ENCODE results near the gene COL6A5. TPM values are rescaled to one million over a fixed set of nuclear protein-coding genes. Genes with fewer than 3 reads are reported as not detected.
A peak's percentile ranks its signal among the peaks of the same experiment; 100 is the strongest.

The COL6A5 gene
- total and polyA plus RNA-seq, 9 of the 15 experiments (the other 6 are each of a cell fraction or from before 2014, with no cell fraction given) = 1.5 to 9.7 (median 5.6) TPM

GRCh38 chr3:130392266-130392665 lies 46.8 kb downstream of the COL6A5 start (continued):
- TF ChIP-seq BACH1 (tag; IDR thresholded peaks at IDR 0.05) = no peak
- no peak for TF ChIP-seq DMBX1 (CRISPR knock-in tag; IDR thresholded peaks at IDR 0.05; ENCODE audit: borderline replicate concordance)

- Histone ChIP-seq H3K4me3 (no peak overlapping the region), H3K79me2 (ENCODE audit: control insufficient read depth, insufficient read depth, low read length) (no peaks in the 10 kb centered on the region; the same call in 2 of the 3 replicates), H3K27me3 (ENCODE audit: control insufficient read depth in 2 of 2, insufficient read depth in 2 of 2, low read length in 2 of 2) (no peaks in the 10 kb centered on the region), H2AFZ (ENCODE audit: low read depth, low read length) (no peak overlapping the region), H3K4me1 (replicated peaks in 1 of 2; ENCODE audit: control insufficient read depth in 2 of 2, insufficient read depth in 2 of 2, low read length in 2 of 2) (peaks cover 0 to 37% of the 10 kb centered on the region in 2 experiments; a peak in 4 of 5 replicates), H3K27ac (ENCODE audit: extremely low read depth, low read depth, low read length) (no peak overlapping the region), H3K9me1 (ENCODE audit: control insufficient read depth, insufficient read depth, low read length) (no peaks in the 10 kb centered on the region), H3K36me3 (ENCODE audit: control insufficient read depth, insufficient read depth, low read length) (peaks cover 22% of the 10 kb centered on the region; the same call in 2 of the 3 replicates), H4K20me1 (replicated peaks; ENCODE audit: control insufficient read depth, insufficient read depth, low read length) (no peaks in the 10 kb centered on the region), H3K4me2 (ENCODE audit: insufficient read depth, low read length) (no peak overlapping the region), H3K9ac (ENCODE audit: insufficient read depth in 1 of 2, low read depth in 2 of 2, low read length in 2 of 2) (no peak overlapping the region), H3K9me3 (replicated peaks; ENCODE audit: control insufficient read depth, insufficient read depth, low read depth, low read length) (no peaks in the 10 kb centered on the region)
- DNase-seq (ENCODE audit: extremely low read depth in 1 of 4, low spot score in 3 of 4) = no peak
- POLR2A ChIA-PET = no interaction called here
- TF ChIP-seq HDGF (IDR thresholded peaks at IDR 0.05) (no peak), CSDE1 (IDR thresholded peaks at IDR 0.05) (no peak)
- TF ChIP-seq, protein P1, sequence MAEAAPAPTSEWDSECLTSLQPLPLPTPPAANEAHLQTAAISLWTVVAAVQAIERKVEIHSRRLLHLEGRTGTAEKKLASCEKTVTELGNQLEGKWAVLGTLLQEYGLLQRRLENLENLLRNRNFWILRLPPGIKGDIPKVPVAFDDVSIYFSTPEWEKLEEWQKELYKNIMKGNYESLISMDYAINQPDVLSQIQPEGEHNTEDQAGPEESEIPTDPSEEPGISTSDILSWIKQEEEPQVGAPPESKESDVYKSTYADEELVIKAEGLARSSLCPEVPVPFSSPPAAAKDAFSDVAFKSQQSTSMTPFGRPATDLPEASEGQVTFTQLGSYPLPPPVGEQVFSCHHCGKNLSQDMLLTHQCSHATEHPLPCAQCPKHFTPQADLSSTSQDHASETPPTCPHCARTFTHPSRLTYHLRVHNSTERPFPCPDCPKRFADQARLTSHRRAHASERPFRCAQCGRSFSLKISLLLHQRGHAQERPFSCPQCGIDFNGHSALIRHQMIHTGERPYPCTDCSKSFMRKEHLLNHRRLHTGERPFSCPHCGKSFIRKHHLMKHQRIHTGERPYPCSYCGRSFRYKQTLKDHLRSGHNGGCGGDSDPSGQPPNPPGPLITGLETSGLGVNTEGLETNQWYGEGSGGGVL (CRISPR knock-in tag; IDR thresholded peaks at IDR 0.05) = no peak
- TF ChIP-seq, protein P2, sequence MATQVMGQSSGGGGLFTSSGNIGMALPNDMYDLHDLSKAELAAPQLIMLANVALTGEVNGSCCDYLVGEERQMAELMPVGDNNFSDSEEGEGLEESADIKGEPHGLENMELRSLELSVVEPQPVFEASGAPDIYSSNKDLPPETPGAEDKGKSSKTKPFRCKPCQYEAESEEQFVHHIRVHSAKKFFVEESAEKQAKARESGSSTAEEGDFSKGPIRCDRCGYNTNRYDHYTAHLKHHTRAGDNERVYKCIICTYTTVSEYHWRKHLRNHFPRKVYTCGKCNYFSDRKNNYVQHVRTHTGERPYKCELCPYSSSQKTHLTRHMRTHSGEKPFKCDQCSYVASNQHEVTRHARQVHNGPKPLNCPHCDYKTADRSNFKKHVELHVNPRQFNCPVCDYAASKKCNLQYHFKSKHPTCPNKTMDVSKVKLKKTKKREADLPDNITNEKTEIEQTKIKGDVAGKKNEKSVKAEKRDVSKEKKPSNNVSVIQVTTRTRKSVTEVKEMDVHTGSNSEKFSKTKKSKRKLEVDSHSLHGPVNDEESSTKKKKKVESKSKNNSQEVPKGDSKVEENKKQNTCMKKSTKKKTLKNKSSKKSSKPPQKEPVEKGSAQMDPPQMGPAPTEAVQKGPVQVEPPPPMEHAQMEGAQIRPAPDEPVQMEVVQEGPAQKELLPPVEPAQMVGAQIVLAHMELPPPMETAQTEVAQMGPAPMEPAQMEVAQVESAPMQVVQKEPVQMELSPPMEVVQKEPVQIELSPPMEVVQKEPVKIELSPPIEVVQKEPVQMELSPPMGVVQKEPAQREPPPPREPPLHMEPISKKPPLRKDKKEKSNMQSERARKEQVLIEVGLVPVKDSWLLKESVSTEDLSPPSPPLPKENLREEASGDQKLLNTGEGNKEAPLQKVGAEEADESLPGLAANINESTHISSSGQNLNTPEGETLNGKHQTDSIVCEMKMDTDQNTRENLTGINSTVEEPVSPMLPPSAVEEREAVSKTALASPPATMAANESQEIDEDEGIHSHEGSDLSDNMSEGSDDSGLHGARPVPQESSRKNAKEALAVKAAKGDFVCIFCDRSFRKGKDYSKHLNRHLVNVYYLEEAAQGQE (IDR thresholded peaks at IDR 0.05; ENCODE audit: borderline replicate concordance) = peak; percentile 34
- TF ChIP-seq, protein P2 (CRISPR knock-in tag; IDR thresholded peaks at IDR 0.05; ENCODE audit: low read depth) = no peak
- WGBS (ENCODE audit: insufficient coverage, low coverage, missing lambda C conversion rate) = 84% methylated on average over 3 of the region's 3 CpGs
- no peak for ATAC-seq
- CTCF ChIA-PET (ENCODE audit: low intra/inter-chr PET ratio) = no interaction called here
- in situ Hi-C loops (cut with MboI) (no loop called here), intact Hi-C loops (cut with micrococcal nuclease) (no loop called here)
- FAIRE-seq = no peak
- BruUV-seq (replicated peaks) = no TSS peak
Measured at GRCh38 chr3:130393594-130393993, 48.1 kb downstream of the COL6A5 start.

All from K562 (cell line).